Measurements from ENCODE around the gene ARHGAP23.
A peak's percentile ranks its signal among the peaks of the same experiment; 100 is the strongest.

The ARHGAP23 gene

DNA sequence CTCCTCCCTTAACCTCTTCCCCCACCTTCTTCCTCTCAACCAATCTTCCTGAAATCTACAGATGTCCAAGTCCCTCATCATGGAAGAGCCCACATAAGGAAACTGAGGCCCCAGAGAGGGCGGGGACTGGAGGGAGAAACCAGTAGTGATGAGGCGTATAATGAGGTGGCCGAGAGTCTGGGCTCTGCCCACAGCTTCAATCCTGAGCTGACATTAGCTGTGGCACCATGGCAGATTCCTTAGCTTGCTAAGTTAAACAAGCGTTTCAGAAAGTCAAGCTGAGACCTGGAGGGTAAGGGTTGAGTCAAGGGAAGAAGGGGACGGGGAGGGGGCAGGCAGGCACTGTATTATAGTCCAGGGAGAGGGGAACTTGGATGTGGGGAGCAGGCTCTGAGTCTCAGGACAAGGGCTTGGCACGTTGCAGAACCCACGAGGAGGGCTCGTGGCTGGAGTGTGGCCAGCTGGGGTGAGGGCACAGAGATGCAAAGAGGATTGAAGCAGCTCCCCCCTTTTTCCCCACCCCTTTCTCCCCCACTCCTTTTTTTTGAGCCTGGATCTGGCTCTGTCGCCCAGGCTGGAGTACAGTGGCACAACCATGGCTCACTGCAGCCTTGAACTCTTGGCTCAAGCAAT, 13.3 kb downstream of the ARHGAP23 start:
- no peak for ATAC-seq
- DNase-seq, result no peak

DNA sequence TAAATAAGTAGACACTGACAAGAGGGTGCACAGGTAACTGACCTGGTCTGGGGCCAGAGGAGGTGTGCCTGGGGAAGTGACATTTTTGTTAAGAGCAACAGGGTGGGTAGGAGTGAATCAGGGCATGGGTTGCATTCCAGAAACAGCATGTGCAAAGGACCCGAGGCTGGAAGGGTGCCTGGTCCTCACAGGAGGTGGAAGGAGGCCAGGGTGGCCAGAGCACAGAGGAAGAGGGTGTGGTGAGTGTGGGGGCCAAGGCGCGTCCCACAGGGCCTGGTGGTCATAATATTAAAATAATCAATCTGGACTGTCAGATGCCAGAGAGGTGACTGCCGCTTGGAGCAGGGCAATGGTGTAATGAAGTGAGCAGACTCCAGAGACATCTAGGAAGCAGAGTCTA, 14.3 kb downstream of the ARHGAP23 start:
- DNase-seq (no peak), ATAC-seq (no peak)

DNA sequence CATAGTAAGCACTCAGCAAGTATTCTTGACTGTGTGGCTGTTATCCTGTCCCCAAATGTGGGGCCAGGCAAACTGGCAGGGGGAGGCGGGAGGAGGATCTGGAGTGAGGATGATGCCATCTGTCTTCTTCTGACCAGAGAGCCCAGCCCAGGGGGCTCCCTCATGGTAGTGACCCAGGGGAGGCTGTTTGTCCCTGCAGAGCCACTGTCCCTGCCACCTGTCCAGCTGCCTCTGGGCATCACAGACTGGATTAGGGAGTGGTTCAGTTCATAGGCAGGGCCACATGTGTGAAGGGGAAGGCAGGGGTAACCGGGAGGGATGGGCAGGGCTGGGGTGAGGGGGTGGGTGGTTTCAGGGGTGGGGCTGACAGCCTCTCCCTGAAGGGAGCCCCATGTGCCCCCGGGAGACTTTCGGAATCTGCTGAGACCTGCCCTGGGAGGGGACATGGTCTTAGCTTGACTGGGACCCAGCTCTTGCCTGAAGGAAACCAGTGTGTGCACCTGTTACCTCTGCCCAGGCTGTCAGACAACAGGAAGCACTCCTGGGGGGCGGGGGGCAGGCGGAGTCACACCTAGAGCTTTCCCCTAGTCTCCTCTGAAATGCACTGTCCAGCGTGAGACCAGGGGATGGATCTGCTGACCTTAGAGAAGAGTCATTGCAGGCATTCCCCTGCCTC, 15.2 kb downstream of the ARHGAP23 start:
- ATAC-seq (no peak), DNase-seq (no peak)

DNA sequence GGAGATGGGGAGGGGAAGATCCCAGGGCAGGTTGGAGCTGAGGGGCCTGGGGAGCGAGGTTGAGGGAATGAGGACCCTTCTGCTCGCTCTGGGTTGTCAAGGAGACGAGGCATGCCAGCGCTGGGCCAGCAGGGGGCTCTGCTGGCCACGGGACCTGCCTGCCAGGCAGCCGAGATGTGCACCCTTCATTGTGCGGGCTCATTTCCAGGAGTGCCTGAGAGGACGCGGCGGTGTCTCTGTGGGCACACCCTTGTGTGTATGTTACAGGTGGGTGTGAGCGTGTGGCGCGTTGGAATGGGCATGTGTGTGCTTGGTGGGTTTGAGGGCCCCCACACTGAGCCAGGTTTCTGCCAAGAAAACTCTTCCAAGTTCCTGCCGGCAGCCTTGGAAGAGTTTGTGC, 15.9 kb downstream of the ARHGAP23 start:
- DNase-seq, result peak; percentile 60
- peak; percentile 79 for ATAC-seq

DNA sequence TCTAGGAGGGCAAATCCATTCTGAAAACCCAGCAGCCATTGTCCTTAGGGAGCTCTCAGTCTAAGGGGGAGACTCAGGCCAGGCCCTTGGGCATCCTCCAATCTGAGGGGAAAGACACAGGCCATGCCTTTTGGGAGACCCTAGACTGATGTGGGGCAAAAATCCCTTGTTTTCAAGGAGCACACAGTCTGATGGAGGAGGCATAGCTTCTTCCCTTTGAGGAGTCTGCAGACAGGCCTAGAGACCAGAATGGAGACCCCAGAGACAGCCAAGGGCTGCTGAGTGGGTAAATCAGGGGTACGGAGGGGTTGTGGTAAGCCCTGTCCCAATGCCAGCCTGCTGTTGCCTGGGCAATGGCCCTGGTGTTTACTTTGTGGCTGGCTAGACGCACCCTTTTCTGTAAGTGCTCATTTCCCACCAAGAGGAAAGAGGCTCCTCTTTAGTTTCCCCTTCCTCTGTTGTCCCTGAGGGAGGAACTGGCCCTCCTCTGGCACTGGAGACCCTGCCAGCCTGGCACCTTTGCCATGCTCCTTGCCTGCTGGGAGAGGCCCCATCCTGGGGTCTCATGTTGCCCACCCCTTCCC, 19.3 kb downstream of the ARHGAP23 start:
- ATAC-seq (no peak), DNase-seq (no peak)

DNA sequence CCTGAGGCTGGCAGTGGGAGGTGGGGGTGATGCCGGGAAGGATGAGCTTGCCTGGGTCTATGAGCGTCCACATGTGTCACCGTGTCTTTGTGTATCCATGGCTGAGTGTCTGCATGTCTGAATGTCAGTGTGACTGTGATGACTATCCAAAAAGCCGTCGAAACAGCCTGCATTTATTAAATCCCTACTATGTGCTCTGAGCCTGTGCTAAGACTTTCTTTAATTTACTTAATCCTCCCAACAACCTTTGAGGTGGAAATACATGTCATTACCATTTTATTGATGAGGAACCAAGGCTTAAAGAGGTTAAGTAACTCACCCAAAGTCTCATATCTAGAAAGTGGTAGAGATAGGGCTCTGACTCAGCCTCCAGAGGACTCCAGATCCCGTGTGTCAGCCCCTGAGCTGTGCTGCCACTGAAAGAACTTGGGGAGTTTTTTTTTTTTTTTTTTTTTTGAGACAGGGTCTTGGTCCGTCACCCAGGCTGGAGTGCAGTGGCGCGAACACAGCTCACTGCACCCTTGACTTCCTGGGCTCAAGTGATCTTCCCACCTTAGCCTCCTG, 20.0 kb downstream of the ARHGAP23 start:
- ATAC-seq (no peak), DNase-seq (no peak)

DNA sequence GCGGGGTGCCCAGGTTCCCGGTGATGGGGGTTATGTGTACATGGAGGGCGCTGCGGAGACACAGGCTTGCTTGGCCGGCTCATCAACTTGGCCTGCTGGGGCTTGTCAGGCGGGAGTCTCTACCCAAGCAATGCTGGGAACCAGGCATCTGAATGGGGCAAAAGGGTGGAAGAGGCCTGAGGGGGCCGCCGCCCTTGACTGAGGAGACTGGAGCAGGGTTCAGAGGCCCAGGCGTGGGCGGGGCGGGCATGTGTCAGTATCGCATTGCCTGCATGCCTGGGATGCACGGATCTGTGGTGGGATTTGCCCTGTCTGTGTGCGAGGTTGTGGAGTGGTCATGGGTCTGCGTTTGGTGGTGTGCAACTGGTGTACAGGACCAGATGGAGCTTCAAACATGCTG, 21.1 kb downstream of the ARHGAP23 start:
- DNase-seq (no peak), ATAC-seq (no peak)

DNA sequence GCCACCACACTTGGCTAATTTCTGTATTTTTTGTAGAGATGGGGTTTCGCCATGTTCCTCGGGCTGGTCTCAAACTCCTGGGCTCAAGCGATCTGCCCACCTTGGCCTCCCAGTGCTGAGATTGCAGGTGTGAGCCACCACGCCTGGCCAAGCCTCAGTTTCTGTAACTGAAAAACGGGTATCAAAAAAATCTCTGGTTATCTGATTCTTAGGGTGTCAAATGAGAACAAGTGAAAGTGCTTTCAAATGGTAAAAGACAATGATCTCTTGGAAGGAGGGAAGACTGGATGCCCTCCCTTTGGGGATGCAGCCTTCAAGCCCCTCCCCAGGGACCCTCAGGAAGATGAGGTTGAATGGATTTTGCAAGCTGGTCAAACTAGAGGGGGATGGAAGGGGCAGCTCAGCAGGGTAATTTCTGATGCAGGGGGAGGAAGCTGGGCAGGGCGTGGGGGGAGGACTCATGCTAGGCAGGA, 22.3 kb downstream of the ARHGAP23 start:
- DNase-seq (no peak), ATAC-seq (no peak)

DNA sequence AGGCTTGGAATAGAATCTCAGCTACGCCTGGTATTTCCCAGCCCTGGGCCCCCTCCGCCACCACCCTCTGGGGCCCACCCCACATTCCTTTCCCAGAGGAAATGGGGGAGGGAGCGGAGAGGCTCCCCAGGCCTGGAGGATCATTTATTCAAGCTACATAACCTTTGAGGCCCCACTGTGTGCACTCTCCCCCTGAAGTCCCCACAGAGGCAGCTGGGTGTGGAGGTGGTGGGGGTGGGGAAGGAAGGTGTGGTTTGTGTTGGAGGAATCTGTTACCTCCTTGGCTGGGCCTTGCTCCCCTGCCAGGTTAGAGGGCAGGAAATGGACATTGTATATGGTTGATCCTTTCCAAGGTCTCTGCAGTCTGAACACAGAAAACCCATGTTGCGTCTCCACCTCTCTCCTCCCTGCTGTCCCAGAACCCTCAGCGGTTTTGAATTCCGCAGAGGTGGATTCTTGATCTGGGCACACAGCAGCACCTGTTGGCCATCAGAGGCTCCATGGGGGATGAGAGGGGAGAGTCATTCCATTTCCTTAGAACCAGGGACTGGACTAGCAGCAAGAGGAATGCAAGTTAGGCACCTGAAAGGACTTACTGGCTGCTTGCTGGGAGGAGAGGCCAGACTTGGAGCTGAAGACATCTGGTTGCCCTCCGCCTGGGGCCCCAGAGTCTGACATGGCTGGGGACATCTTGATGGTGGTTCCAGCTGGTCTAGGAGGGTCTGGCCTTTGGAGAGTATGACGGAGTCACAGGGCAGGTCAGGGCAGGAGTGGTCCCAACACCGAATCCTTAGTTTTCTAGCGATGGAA, 23.0 kb downstream of the ARHGAP23 start:
- DNase-seq (no peak), ATAC-seq (no peak)

DNA sequence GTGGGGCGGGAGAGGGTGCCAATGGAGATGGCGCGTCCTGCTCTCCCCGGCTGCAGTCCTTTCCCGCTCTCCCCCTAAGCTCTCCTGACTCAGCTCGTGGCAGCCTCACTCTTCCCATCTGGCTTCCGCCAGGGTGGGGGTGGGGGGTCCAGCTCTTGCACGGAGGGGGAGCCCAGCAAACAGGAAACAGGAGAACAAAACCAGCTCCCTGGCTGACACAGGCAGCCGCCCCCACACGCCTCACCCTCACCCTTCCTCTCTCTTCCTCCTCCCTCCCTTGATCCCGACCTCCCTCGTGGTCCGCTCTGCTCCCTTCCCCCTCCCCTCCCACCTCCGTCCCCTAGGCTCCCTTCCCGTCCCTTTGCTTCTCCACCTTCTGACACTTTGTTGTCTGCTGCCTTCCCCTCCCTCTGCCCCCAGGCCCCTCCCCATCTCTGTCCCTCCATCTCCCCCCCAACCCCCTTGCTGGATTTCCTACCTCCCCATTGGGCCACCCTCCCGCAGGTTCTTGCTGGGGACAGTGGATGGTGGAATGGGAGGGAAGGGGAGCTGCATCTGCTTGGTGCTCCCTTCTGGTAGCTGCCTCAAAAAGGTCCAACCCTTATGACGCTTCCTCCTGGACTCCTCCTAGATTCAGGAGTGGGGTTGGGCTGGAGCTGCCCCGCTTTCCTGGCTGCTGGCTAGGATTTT, 23.7 kb downstream of the ARHGAP23 start:
- no peak for DNase-seq
- ATAC-seq, result no peak

DNA sequence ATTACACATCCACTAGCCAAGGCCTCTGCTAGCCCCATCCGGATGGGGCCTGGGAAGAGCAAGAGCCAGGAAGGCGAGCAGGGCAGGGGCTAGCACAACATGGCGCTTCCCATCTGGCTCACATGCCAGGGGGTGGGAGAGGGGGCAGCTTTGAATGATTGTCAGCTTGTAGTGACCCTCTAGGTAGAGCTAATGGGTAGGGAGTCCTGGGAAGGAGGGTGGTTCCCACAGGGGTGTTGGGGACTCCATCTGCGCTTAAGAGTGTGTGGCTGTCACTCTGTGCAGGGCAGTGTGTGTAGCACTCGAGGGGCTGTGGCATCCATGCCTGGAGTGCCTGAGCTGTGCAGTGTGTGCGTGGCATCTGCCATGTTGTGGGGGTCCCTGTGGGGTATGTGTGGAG, 24.5 kb downstream of the ARHGAP23 start:
- DNase-seq (no peak), ATAC-seq (no peak)

DNA sequence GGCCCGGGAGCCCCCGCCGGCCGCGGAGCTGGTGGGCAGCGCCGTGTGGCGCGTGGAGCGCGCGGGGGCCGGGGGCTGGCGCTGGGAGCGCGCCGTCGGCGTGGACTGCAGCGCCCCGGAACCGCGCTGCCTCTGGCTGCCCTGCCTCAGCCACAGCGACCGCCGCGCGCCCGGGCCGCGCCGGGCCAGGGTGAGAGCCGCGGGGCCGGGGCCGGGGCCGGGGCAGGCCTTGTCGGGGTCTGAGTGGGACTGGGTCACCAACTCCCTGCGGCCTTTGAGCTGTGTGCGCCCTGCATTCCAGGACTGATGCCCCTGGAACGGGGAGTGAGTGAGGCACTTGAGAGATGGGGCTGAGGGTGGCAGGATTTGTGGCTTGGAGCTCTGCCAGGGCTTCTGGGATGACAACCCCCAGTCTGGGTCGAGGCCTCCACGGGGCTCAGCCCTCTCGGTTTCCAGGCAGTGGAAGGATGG, 25.7 kb downstream of the ARHGAP23 start:
- DNase-seq (no peak), ATAC-seq (no peak)

DNA sequence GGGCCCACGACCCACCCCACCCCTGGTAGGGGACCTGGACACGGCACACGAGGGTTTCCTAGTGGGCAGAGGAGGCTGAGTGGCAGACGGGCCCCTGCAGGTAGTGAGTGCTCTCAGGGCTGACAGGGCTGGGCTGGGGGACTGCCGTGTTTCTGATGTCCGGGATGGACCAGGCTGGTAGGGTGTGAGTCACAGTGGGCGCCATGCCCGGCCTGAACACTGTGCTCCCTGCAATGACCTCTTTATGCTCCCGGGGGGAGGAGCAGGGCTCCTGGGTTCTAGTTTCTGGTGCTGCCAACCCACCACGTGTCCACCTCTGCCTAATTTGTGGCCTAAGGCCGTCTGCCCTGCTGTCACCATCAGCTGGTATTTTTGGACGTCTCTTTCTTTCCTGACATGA, 26.3 kb downstream of the ARHGAP23 start:
- no peak for ATAC-seq
- DNase-seq, result no peak

DNA sequence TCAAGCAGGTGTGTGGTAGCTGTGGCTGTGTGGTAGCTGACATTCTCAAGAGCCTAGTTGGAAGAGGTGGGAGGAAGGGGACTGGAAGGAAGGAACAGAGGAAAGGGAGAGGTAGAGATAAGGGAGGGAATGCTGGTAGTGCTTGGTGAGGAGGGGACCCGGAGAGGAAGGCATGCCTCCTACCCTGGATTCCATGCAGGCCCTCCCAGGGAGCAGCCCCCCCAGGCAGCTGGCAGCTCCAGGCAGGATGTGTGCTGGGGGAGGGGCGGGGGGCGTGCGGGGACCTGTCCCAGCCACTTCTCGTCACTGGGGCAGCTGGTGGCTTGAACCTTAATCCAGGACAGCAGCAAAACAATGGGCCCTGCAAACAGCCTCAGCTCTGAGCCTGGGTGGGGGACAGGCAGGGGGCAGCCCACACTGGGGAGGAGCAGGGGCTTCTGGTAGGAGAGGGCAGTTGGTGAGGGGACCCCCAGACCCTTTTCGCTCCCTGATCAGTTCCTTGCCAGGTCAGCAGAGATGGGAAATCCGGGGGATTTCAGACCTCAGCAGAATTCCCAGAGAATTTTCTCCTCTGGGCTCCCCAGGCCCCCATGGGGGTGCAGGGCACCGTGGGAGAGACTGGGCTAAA, 27.1 kb downstream of the ARHGAP23 start:
- DNase-seq, result no peak
- ATAC-seq, result no peak

DNA sequence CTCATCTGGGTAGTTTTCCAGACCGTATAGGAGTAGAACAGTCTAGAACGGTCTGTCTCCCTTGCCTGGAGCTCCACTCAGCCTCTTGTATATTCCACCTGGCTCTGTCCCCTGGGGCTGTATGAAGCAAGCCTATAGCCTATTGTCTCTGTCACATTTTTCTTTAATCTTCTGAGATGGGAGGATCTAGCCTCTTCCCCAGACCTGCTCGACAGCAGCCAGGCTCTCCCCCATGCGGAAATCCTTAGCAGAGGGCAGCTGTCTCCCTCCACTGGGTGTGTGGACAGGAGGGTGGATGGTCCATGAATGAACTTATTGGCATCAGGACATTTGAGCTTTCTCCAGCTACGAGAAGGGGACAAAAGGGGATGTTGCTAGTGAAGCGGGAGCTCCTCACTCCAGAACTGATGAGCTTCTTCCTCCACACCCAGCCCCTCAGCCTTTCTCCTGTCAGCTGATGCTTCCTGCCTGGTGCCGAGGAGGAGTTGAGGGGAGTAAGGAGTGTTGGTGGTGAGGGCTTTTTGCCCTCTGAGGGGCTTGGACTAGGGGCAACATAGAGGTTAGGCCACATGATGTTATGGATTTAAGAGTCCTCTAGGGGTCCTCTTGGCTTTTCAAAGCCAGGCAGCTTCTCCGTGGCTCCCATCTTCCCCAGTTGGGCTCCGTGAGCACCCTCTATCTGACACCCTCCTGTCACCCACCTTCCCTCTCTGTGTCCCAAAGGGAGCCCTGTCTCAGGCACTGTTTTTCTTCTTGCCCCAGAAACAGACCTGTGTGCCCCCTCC, 28.0 kb downstream of the ARHGAP23 start:
- ATAC-seq (no peak), DNase-seq (no peak)

DNA sequence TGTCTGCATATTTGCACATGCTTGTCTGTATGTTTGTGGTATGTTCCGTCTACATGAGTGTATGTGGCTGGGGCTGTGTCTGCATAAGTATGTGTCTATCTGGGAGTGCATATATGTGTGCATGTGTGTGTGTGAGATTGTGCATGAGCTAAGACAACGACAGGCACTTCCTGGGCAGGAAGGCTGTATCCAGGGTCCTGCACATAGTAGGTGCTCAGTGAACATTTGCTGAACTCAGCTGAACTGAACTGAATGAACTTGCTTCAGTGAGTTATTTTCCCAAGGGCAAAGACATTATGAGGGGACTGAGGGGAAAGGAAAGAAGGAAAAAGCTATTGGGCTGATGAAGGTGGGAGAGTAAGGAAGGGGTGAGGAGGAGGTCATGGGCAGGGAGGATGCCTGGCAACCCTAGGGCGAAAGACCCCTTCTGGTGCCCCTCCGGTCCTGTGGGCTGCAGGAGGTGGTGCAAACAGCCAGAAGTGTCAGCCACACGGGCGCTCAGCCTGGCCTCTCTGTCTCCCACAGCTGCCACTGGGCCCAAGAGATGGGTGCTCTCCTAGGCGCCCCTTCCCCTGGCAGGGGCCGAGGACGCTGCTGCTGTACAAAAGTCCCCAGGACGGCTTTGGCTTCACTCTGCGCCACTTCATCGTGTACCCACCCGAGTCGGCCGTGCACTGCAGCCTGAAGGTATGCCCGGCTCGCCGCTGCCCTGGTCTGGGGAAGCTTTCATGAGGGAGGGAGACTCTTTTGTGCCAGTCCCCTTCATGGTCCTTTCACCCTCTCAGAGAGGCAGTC, 29.5 kb downstream of the ARHGAP23 start:
- DNase-seq, result no peak
- no peak for ATAC-seq

DNA sequence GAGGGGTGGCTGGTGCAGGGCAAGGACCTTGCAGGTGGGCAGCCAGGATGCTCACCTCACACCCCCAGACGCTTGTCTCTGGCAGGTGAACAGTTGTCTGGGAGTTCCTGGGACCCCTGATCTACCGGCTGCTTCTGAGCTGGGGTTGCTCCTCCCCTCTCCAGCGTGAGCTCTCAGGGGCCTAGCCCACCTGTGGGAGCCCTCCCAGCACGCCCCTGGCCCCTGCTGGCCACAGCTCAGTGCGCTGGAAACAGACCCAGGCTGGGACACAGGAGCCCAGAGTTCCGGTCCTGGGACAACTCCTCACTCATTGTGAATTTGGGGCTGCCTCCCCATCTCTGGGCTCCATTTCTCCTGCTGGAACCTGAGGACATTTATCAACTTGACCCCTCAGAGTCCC, 30.3 kb downstream of the ARHGAP23 start:
- DNase-seq (no peak), ATAC-seq (no peak)

DNA sequence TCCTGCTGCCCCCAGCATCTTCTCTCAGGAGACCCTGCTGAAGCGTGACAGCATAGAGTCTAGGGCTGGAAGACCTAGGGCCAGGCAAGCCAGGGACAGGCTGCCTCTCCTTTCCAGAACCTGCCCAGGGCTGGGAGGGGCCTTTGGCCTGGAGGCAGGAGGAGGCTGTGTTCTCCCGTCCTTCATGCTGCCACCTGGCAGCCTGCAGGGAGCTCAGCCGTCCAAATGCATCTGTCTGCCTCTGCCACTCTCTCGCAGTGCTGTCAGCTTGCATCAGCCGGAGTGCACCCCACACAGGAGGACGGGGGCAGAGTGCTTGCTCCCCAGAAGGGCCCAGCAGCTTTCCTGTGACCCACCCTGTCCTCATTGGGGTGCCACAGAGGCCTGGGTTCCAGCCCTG, 31.3 kb downstream of the ARHGAP23 start:
- DNase-seq, result no peak
- ATAC-seq, result no peak

DNA sequence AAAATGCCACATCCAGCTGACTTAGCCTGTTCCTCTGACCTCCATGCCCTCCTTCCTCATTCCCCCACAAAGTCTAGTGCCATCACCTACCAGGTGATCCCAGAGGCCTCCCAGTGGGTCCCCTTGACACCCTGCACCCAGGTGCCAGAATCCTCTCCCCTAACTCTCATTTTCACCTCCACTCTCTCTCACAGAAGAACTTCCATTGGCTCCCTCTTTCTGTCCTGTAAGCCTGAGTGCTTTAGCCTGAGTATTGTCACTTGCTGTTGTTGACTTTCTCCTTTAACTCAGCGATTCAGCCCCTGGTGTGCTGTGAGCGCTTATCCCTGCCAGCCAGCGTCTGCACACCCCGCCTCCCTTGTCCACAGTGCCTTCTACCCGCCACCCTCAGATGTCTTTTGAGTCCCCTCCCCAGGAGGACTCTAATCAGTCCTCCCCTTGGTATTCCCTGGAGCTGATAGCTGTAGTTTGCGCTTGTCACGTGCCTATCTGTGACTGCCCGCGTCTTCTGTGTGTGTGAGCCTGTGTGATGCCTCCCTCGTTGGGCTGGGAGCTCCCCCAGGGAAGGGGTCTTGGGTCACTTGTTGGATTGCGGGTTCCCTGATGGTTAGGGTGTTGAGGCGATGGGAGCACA, 31.9 kb downstream of the ARHGAP23 start:
- ATAC-seq (no peak), DNase-seq (no peak)
